Endothelial cell of umbilical vein (primary cell): Measurements from ENCODE around the gene KLK8. TPM values are rescaled to one million over a fixed set of nuclear protein-coding genes. Genes with fewer than 3 reads are reported as not detected.

Source experiments
- BruUV-seq: library from RNA; stranded (reverse); fragments of 400-500 nt; replicated peaks from 2 replicates; lab custom pipeline; 2021; lab: Mats Ljungman, UMichigan
- CTCF ChIA-PET: fragments of 300-600, 350-600 bp; sonication (Branson Sonifier 250); formaldehyde crosslinking; loops from one replicate; lab custom pipeline; 2021; ENCODE audit warnings: antibody characterized with exemption, inconsistent platforms; lab: Charles Lee
- POLR2A ChIA-PET: fragments of 300-600, 350-600 bp; sonication (Branson Sonifier 250); formaldehyde crosslinking; loops from one replicate; lab custom pipeline; 2021; ENCODE audit warnings: antibody characterized with exemption, inconsistent platforms; lab: Charles Lee
- DNase-seq: peaks from one replicate; pipeline ENCODE4 v3.0.0-alpha.2; 2011; ENCODE audit warnings: low read depth, low spot score
- FAIRE-seq: peaks from 2 replicates; lab custom pipeline; 2011; peaks lifted over from hg19 to GRCh38; lab: Jason Lieb, UNC
- H2AFZ ChIP-seq: 2 replicates; pipeline ENCODE4 v1.6.0; 2012; ENCODE audit warnings: low read depth, low read length, control low read depth, inconsistent platforms
- H3K27ac ChIP-seq: 2 replicates; pipeline ENCODE4 v1.5.1; 2011; ENCODE audit warnings: low read depth, mild to moderate bottlenecking, control low read depth, low read length, moderate library complexity; ENCODE audit not compliant: insufficient read depth
- H3K27me3 ChIP-seq, 2 experiments: 2 replicates each; pipeline versions ENCODE4 v1.6.0 to v1.6.1; 2011; ENCODE audit warnings: low read length in 2 of 2, mixed read lengths in 1 of 2; ENCODE audit not compliant: control insufficient read depth in 2 of 2, insufficient read depth in 2 of 2
- H3K36me3 ChIP-seq, 2 experiments: 2 replicates in 1 of 2; 3 replicates in 1 of 2; pipeline ENCODE4 v1.5.1; 2011; ENCODE audit warnings: low read length in 2 of 2, mild to moderate bottlenecking in 1 of 2, moderate library complexity in 1 of 2; ENCODE audit not compliant: control insufficient read depth in 2 of 2, insufficient read depth in 2 of 2; ENCODE audit errors: extremely low read depth in 1 of 2
- H3K4me1 ChIP-seq: 3 replicates; pipeline ENCODE4 v1.5.1; 2011; ENCODE audit warnings: mild to moderate bottlenecking, low read length; ENCODE audit not compliant: control insufficient read depth, insufficient read depth; ENCODE audit errors: extremely low read depth
- H3K4me2 ChIP-seq: 2 replicates; pipeline ENCODE4 v1.6.1; 2011; ENCODE audit warnings: low read length, control low read depth, mixed read lengths; ENCODE audit not compliant: insufficient read depth
- H3K4me3 ChIP-seq, 3 experiments: fragments of 200-600 bp in 1 of 3; sonication (generic), shearing (Covaris generic) in 1 of 3; replicated peaks in 1 of 3; 2 replicates each; pipeline ENCODE4 v1.5.1; 2011 to 2016; ENCODE audit warnings: control low read depth in 3 of 3, low read length in 3 of 3, mild to moderate bottlenecking in 2 of 3, inconsistent platforms in 1 of 3, low read depth in 1 of 3, moderate library complexity in 1 of 3; ENCODE audit not compliant: insufficient read depth in 1 of 3
- H3K79me2 ChIP-seq: 2 replicates; pipeline ENCODE4 v1.6.0; 2012; ENCODE audit warnings: low read length, inconsistent platforms; ENCODE audit not compliant: control insufficient read depth, insufficient read depth
- H3K9ac ChIP-seq: replicated peaks from 2 replicates; pipeline ENCODE3; 2011; ENCODE audit warnings: low read length, control low read depth; ENCODE audit not compliant: insufficient read depth; ENCODE audit errors: extremely low read depth
- H3K9me1 ChIP-seq: replicated peaks from 3 replicates; pipeline ENCODE4 v1.6.0; 2011; ENCODE audit warnings: mild to moderate bottlenecking, low read length; ENCODE audit not compliant: control insufficient read depth, insufficient read depth; ENCODE audit errors: extremely low read depth
- H3K9me3 ChIP-seq: replicated peaks from 2 replicates; pipeline ENCODE4 v1.5.1; 2012; ENCODE audit warnings: low read length, inconsistent platforms; ENCODE audit not compliant: control insufficient read depth, insufficient read depth
- H4K20me1 ChIP-seq: replicated peaks from 2 replicates; pipeline ENCODE3; 2011; ENCODE audit warnings: mild to moderate bottlenecking, low read length; ENCODE audit not compliant: control insufficient read depth, insufficient read depth; ENCODE audit errors: extremely low read depth
- CTCF ChIP-seq, 2 donors: IDR thresholded peaks; 1 replicate in 1 of 2; 2 replicates in 1 of 2; pipeline ENCODE4 v1.5.1; 2011; ENCODE audit warnings: low read length in 2 of 2, mild to moderate bottlenecking in 2 of 2, moderate library complexity in 2 of 2, control low read depth in 1 of 2, inconsistent platforms in 1 of 2, low read depth in 1 of 2; ENCODE audit not compliant: insufficient read depth in 1 of 2; ENCODE audit errors: extremely low read depth in 1 of 2
- EZH2 ChIP-seq: IDR thresholded peaks from 2 replicates; pipeline ENCODE4 v1.6.1; 2012; ENCODE audit warnings: borderline replicate concordance, low read depth, mild to moderate bottlenecking, moderate library complexity, low read length, inconsistent platforms; ENCODE audit not compliant: severe bottlenecking
- FOS ChIP-seq: IDR thresholded peaks from 2 replicates; pipeline ENCODE4 v1.6.1; 2011; ENCODE audit warnings: mild to moderate bottlenecking, low read length, moderate library complexity, borderline replicate concordance; ENCODE audit not compliant: insufficient read depth
- GATA2 ChIP-seq: IDR thresholded peaks from 2 replicates; pipeline ENCODE4 v1.7.0; 2011; ENCODE audit warnings: low read depth, mild to moderate bottlenecking, moderate library complexity, mixed read lengths, low read length; ENCODE audit not compliant: insufficient read length, insufficient read depth
- JUN ChIP-seq: IDR thresholded peaks from 2 replicates; pipeline ENCODE4 v1.6.1; 2011; ENCODE audit warnings: borderline replicate concordance, low read depth; ENCODE audit not compliant: insufficient read length, insufficient read depth
- MAX ChIP-seq: IDR thresholded peaks from 2 replicates; pipeline ENCODE4 v1.6.1; 2011; ENCODE audit not compliant: insufficient read depth, insufficient read length
- MYC ChIP-seq: IDR thresholded peaks from one replicate; pipeline ENCODE4 v1.6.1; 2011; ENCODE audit warnings: mild to moderate bottlenecking, low read depth, low read length
- POLR2A ChIP-seq: IDR thresholded peaks from 2 replicates; pipeline ENCODE4 v1.6.1; 2012; ENCODE audit warnings: low read depth, mild to moderate bottlenecking, control low read depth, low read length
- POLR2AphosphoS5 ChIP-seq: IDR thresholded peaks from 2 replicates; pipeline ENCODE4 v1.6.1; 2012; ENCODE audit warnings: low read depth, mild to moderate bottlenecking, control low read depth, low read length, moderate library complexity; ENCODE audit not compliant: insufficient read depth
- dilution Hi-C: fragments of 300-500 bp; cut with MboI; formaldehyde crosslinking; loops from one replicate; pipeline ENCODE4 v1.15.0; 2019; ENCODE audit warnings: low sequenced_read_pairs; ENCODE audit not compliant: extremely low pct_ligation_motif_present
- intact Hi-C: fragments of 100-400 bp; cut with micrococcal nuclease; formaldehyde crosslinking; loops from one replicate; pipeline ENCODE4 v1.10.0; 2022
- polyA plus RNA-seq, 4 experiments: library from polyadenylated mRNA; depleted of rRNA in 3 of 4; stranded (reverse) in 3 of 4; unstranded in 1 of 4; fragments of >200 nt; gene quantifications; 2 replicates each; pipeline versions ENCODE4 v1.2.1 to v1.2.3, GENCODE V29; 2011 to 2012; ENCODE audit warnings: missing spikeins in 1 of 4
- total RNA-seq: library from RNA; stranded (reverse); gene quantifications from 2 replicates; pipeline ENCODE4 v1.2.3, GENCODE V29; 2021

Gene KLK8
- total and polyA plus RNA-seq, 2 donors (not counting 3 experiments of a cell fraction or from before 2014, with no cell fraction given): not detected

- Histone ChIP-seq H3K27ac (no peak overlapping the region), H3K4me2 (no peak overlapping the region), H3K36me3 (no peaks in the 10 kb centered on the region), H3K4me3 (no peak overlapping the region), H4K20me1 (no peaks in the 10 kb centered on the region), H3K4me1 (no peaks in the 10 kb centered on the region), H3K27me3 (peaks cover 6 to 9% of the 10 kb centered on the region in 2 experiments), H3K9me1 (no peaks in the 10 kb centered on the region), H3K79me2 (no peaks in the 10 kb centered on the region), H3K9me3 (no peaks in the 10 kb centered on the region), H2AFZ (no peak overlapping the region), H3K9ac (no peak overlapping the region)
- intact Hi-C loops (no loop called here), dilution Hi-C loops (no loop called here)
- POLR2A ChIA-PET: no interaction called here
- TF ChIP-seq POLR2A (no peak), FOS (no peak), POLR2AphosphoS5 (no peak), CTCF (IDR thresholded peaks at IDR 0.05; ENCODE audit: extremely low read depth in 1 of 2, insufficient read depth in 1 of 2, low read depth in 1 of 2, low read length in 2 of 2) (no peak), JUN (no peak), MYC (no peak), GATA2 (no peak), MAX (no peak), EZH2 (no peak)
- BruUV-seq: no TSS peak
- no peak for DNase-seq
- FAIRE-seq: no peak
- CTCF ChIA-PET: interaction anchor here (0.7 to 1.0 kb wide), 2 partner anchors 8 to 163 kb away, joined by 3 to 5 read pairs; no protein-coding TSS in a partner anchor
These were observed 11.3 kb upstream of the KLK8 start for GRCh38 chr19:51012661-51013190.
